Lung (tissue), 12 donors: Measurements from ENCODE around the gene ADARB1. TPM values are rescaled to one million over a fixed set of nuclear protein-coding genes. Genes with fewer than 3 reads are reported as not detected.

ENCODE experiments used
- ATAC-seq: fragments of 200-7000 bp; cut with Tn5 transposase; one replicate; pipeline ENCODE4 v1.9.1; 2020; ENCODE audit warnings: moderate number of reproducible peaks; ENCODE audit not compliant: insufficient read depth, low FRiP score
- DNase-seq, 3 donors: peaks; one replicate each; pipeline ENCODE4 v3.0.0-alpha.2; 2013 to 2017
- H3K27ac ChIP-seq, 2 donors: one replicate each; pipeline ENCODE4 v1.5.1; 2013; ENCODE audit warnings: mild to moderate bottlenecking in 2 of 2, moderate library complexity in 2 of 2, control low read depth in 1 of 2, inconsistent platforms in 1 of 2, low read depth in 1 of 2, low read length in 1 of 2
- H3K27me3 ChIP-seq, 3 donors: one replicate each; pipeline ENCODE4 v1.5.1; 2013; ENCODE audit warnings: low read length in 2 of 3; ENCODE audit not compliant: control insufficient read depth in 3 of 3, insufficient read depth in 3 of 3
- H3K36me3 ChIP-seq, 4 donors: one replicate each; pipeline ENCODE4 v1.5.1; 2013; ENCODE audit warnings: low read length in 4 of 4, mild to moderate bottlenecking in 1 of 4, moderate library complexity in 1 of 4; ENCODE audit not compliant: control insufficient read depth in 4 of 4, insufficient read depth in 4 of 4
- H3K4me1 ChIP-seq, 5 donors: one replicate each; pipeline ENCODE4 v1.5.1; 2013; ENCODE audit warnings: low read length in 5 of 5, mild to moderate bottlenecking in 2 of 5, moderate library complexity in 1 of 5; ENCODE audit not compliant: control insufficient read depth in 5 of 5, insufficient read depth in 5 of 5
- H3K4me3 ChIP-seq: one replicate; pipeline ENCODE4 v1.5.1; 2013; ENCODE audit warnings: mild to moderate bottlenecking, control low read depth, moderate library complexity
- H3K9ac ChIP-seq, 2 donors: one replicate each; pipeline ENCODE4 v1.5.1; 2013; ENCODE audit warnings: low read length in 2 of 2, control low read depth in 1 of 2; ENCODE audit not compliant: insufficient read depth in 1 of 2
- H3K9me3 ChIP-seq, 4 donors: one replicate each; pipeline ENCODE4 v1.5.1; 2013; ENCODE audit warnings: low read length in 3 of 4, mild to moderate bottlenecking in 1 of 4, moderate library complexity in 1 of 4; ENCODE audit not compliant: control insufficient read depth in 4 of 4, insufficient read depth in 3 of 4
- WGBS, 2 donors: extraction: QIAGEN DNeasy Blood & Tissue Kit; methylation state at CpG; one replicate each; pipeline ENCODE4 v1.1.7; 2013; 5-methylcytosine and 5-hydroxymethylcytosine counted together
- polyA plus RNA-seq, 2 donors: library from polyadenylated mRNA; stranded (reverse); fragments of 200-250 nt; gene quantifications; one replicate each; pipeline ENCODE4 v1.2.1, GENCODE V29; 2013
- total RNA-seq, 2 donors: library from RNA; depleted of rRNA in 1 of 2; stranded (reverse); fragments of >200 nt in 1 of 2; gene quantifications; one replicate each; pipeline ENCODE4 v1.2.1, GENCODE V29; 2014 to 2021
- TF ChIP-seq, protein P1 (sequence below): IDR thresholded peaks from 2 replicates; pipeline ENCODE4 v1.5.1; 2012; ENCODE audit warnings: mild to moderate bottlenecking; ENCODE audit errors: control extremely low read depth, extremely low read depth
- donor health status: control.
- donor health status: control.
- donor health status: Bipolar disorder and iron deficiency.
- donor health status: healthy.
- donor health status: DM: yes; HTN: yes; CAD: no.

Gene ADARB1
- total and polyA plus RNA-seq, 4 donors = 13.4 to 47.7 (median 32.6) TPM

GRCh38 chr21:45180246-45180599, 105.8 kb downstream of the ADARB1 start:
- no peak for DNase-seq
- Histone ChIP-seq H3K9ac (no peak overlapping the region), H3K36me3 (peaks cover 14 to 39% (median 28%) of the 10 kb centered on the region in 4 donors), H3K9me3 (peaks cover 0 to 2% (median 0%) of the 10 kb centered on the region in 4 donors), H3K27me3 (no peaks in the 10 kb centered on the region), H3K27ac (no peak overlapping the region), H3K4me3 (no peak overlapping the region), H3K4me1 (no peaks in the 10 kb centered on the region)
- no peak for ATAC-seq
- WGBS, 2 donors = 89 to 91% methylated on average over 11 of the region's 11 CpGs
- TF ChIP-seq, protein P1, sequence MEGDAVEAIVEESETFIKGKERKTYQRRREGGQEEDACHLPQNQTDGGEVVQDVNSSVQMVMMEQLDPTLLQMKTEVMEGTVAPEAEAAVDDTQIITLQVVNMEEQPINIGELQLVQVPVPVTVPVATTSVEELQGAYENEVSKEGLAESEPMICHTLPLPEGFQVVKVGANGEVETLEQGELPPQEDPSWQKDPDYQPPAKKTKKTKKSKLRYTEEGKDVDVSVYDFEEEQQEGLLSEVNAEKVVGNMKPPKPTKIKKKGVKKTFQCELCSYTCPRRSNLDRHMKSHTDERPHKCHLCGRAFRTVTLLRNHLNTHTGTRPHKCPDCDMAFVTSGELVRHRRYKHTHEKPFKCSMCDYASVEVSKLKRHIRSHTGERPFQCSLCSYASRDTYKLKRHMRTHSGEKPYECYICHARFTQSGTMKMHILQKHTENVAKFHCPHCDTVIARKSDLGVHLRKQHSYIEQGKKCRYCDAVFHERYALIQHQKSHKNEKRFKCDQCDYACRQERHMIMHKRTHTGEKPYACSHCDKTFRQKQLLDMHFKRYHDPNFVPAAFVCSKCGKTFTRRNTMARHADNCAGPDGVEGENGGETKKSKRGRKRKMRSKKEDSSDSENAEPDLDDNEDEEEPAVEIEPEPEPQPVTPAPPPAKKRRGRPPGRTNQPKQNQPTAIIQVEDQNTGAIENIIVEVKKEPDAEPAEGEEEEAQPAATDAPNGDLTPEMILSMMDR = no peak

DNA sequence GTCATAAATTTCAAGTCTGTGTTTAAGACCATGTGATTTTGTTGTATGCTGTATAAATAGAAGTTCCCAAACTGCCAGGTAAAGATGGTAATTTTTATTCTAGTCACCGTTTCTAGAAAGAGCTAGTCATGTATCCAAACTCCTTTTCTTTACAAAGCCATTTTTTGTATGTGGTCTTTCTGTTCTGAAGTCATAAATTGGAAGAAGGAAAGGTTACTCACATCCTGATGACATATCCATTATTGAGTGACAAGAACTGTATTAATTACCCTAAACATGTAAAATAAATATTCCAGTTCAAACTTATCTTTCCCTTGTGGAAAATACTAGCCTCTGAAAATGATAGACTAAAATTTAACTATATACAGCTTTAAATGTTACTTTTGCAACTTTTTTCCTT, 108.6 kb downstream of the ADARB1 start:
- Histone ChIP-seq H3K27ac (no peak overlapping the region), H3K9ac (no peak overlapping the region), H3K4me1 (no peaks in the 10 kb centered on the region), H3K36me3 (peaks cover 22 to 46% (median 36%) of the 10 kb centered on the region in 4 donors), H3K9me3 (peaks cover 1 to 18% (median 6%) of the 10 kb centered on the region in 4 donors), H3K4me3 (no peak overlapping the region), H3K27me3 (no peaks in the 10 kb centered on the region)
- DNase-seq (no peak), ATAC-seq (no peak)
- TF ChIP-seq, protein P1 = no peak
- WGBS, 2 donors = 83 to 89% methylated on average over 1 of the region's 1 CpG

DNA sequence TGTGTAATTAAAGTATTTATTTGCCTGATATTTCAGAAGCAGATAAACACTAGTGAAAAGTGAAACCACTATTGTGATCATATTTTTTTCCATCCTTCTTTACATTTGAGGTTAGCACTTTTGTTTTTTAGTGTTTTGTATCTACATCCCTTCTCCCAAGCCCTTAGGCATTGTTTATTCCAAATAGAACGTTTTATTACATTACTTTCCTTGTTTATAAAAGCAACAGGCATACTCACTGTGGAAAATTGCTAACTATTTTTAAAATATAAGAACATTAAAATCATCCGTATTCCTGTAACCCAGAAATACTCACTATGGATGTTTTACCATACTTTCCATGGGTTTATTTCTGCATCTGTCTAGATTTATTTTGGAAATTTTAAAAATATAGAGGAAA, 109.5 kb downstream of the ADARB1 start:
- H3K27ac ChIP-seq = no peak overlapping the region
- no peaks in the 10 kb centered on the region for H3K27me3 ChIP-seq
- TF ChIP-seq, protein P1 = no peak
- WGBS, 2 donors = 61 to 77% methylated on average over 2 of the region's 2 CpGs
- ATAC-seq = no peak
- H3K4me1 ChIP-seq = no peaks in the 10 kb centered on the region
- H3K9ac ChIP-seq = no peak overlapping the region
- no peak overlapping the region for H3K4me3 ChIP-seq
- DNase-seq = no peak
- peaks cover 18 to 51% (median 37%) of the 10 kb centered on the region in 4 donors for H3K36me3 ChIP-seq
- peaks cover 1 to 22% (median 6%) of the 10 kb centered on the region in 4 donors for H3K9me3 ChIP-seq

GRCh38 chr21:45184869-45185268, 110.5 kb downstream of the ADARB1 start:
- H3K9ac ChIP-seq = no peak overlapping the region
- no peak overlapping the region for H3K27ac ChIP-seq
- TF ChIP-seq, protein P1 = no peak
- H3K4me1 ChIP-seq = no peaks in the 10 kb centered on the region
- H3K4me3 ChIP-seq = no peak overlapping the region
- peaks cover 1 to 27% (median 9%) of the 10 kb centered on the region in 4 donors for H3K9me3 ChIP-seq
- 97 to 99% methylated on average over 11 of the region's 11 CpGs for WGBS, 2 donors
- DNase-seq (no peak), ATAC-seq (no peak)
- H3K27me3 ChIP-seq = no peaks in the 10 kb centered on the region
- H3K36me3 ChIP-seq = peaks cover 11 to 54% (median 42%) of the 10 kb centered on the region in 4 donors
